ENCODE data around the gene MRC1.

DNA sequence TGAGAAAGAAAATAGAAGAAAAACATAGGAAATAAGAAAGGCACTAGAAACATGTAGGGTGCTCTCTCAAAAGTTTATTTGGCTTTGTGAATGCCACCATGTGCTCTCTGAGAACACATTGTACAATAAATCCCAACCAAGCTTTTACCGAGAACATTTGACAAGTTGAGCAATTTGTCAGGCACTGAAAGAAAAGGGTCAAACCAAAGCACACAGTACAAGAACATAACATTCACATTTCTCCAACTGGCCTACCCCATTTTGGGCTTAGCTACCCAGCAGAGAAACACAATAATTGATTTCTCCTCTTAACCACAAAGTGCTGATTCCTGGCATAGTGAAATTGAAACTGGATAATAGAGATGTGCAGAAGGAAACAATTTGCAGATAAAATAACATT is 73.4 kb downstream of the MRC1 start:
- TF ChIP-seq CTCF (tag by site-specific recombination; IDR thresholded peaks at IDR 0.05) (no peak), ZNF621 (tag by site-specific recombination; IDR thresholded peaks at IDR 0.05) (no peak), ZNF140 (tag by site-specific recombination; IDR thresholded peaks at IDR 0.05) (no peak), ZNF558 (tag by site-specific recombination; IDR thresholded peaks at IDR 0.05) (no peak), ZNF239 (tag by site-specific recombination; IDR thresholded peaks at IDR 0.05) (no peak), REPIN1 (tag by site-specific recombination; IDR thresholded peaks at IDR 0.05; ENCODE audit: low read depth) (no peak), ZNF350 (tag by site-specific recombination; IDR thresholded peaks at IDR 0.05) (no peak), SP3 (tag by site-specific recombination; IDR thresholded peaks at IDR 0.05) (no peak), ZNF132 (tag by site-specific recombination; IDR thresholded peaks at IDR 0.05; ENCODE audit: borderline replicate concordance) (no peak), ZNF830 (tag by site-specific recombination; IDR thresholded peaks at IDR 0.05; ENCODE audit: low read depth) (no peak), TRIM28 (IDR thresholded peaks at IDR 0.05; ENCODE audit: borderline replicate concordance, low read length) (no peak), GLI2 (tag by site-specific recombination; IDR thresholded peaks at IDR 0.05; ENCODE audit: borderline replicate concordance, low read depth) (no peak)

Measured in HEK293 (cell line).